Right hindlimb (tissue), 1 donor: Measurements from ENCODE around the gene ZFAND3.
"Not testable (repeated sequence)": the region's sequence is repeated elsewhere in the genome, so short reads cannot be mapped to it uniquely, and the experiment has no call there.

Source experiments
- DNase-seq: peaks from one replicate; pipeline ENCODE4 v3.0.0-alpha.2; 2018

ZFAND3 gene

DNA sequence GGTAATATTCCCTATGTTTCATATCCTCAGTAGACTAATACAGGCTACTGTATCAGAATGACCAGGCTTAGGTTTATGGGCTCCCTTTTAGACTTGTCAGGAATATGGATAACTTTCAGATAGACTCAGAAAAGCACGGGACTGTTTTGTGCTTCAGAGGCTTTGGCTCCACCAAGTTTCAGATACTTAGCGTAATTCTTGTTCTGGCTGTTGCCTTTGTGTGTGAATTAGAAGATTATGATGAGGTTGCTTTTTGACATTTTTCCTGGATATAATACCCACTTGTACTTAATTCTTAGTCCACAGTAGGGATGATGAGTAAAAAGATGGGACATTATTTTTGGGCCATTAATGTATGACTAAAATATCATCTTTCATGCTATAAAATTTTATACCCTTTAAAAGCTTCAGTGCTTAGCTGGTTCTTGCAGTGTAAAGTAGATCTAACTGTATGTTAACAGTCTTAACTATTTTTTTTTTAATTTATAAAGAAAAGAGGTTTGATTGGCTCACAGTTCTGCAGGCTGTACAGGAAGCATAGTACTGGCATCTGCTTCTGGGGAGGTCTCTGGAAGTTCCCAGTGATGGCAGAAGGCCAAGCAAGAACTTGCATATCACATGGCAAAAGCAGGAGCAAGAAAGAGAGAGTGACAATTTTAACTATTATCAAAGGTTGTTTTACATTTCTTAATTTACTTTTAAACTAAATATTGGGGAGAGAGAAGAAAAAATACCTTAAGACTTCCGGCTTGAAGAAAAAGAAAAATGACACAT, 120.7 kb downstream of the ZFAND3 start:
- peak; percentile 51 for DNase-seq

- no peak for DNase-seq
Observed at GRCh38 chr6:37941871-37942270, 122.3 kb downstream of the ZFAND3 start.

- DNase-seq: no peak
Observed at GRCh38 chr6:37942606-37943376, 123.3 kb downstream of the ZFAND3 start.

- DNase-seq: no peak
Observed at GRCh38 chr6:37943436-37944058, 124.0 kb downstream of the ZFAND3 start.

GRCh38 chr6:37946057-37946456, 126.5 kb downstream of the ZFAND3 start:
- no peak for DNase-seq

- DNase-seq: no peak
Observed at GRCh38 chr6:37947468-37947867, 127.9 kb downstream of the ZFAND3 start.

DNA sequence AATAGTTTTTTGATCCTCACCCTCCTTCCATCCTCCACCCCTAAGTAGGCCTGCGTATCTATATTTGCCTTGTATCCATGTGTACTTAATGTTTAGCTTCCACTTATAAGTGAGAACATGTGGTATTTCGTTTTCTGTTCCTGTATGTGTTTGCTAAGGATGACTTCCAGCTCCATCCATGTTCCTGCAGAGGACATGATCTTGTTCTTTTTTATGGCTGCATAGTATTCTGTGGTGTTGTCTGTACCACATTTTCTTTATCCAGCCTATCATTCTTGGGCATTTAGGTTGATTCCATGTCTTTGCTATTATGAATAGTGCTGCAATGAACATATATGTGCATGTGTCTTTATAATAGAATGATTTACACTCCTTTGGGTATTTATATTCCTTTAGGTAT, 129.1 kb downstream of the ZFAND3 start:
- not testable (repeated sequence) for DNase-seq

GRCh38 chr6:37952027-37952426, 132.5 kb downstream of the ZFAND3 start:
- DNase-seq: no peak

DNA sequence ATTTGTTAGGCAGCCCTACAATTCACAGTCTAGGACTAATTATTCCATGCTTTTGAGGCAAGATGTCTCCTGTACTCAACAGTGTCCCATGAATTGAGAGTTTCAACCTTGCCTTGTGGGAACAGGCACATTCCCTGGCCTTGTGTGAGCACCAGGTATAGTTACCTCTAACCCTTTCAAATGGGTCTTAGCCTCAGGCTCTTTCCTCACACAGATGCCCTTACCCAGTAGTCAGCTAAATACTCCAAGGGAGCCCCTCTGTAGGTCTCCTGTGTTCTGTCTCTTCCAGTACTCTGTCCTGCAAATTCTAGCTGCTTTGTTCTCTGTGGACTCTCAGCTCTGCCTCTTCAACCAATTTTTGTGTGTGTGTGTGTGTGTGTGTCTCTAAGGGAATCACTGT, 135.3 kb downstream of the ZFAND3 start:
- no peak for DNase-seq

DNA sequence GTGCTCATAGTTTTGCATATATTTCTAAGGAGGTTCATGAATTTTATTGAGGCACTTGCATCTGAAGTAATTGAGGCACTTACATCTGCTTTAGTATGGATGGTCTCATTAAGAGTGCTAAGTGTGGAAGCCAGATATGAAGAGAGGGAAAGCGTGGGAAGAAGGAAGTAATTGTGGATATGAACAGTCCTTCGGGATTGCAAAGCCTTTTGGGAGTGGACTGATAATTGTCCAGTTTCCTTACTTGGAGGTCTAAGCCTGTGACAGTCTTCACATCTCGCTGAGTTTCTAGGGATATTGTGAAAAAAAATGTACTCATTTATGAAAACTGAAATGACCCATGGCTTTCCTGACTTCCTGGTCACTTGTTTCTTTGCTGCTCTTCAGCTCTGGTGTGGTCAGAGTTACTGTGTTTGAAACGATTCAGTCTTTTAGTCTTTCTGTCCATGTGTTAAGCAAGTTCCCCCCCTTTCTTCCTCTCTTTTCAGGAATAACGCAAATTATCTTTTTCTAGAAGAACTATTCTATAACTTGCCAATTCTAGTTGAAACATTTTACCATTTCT, 137.3 kb downstream of the ZFAND3 start:
- DNase-seq: no peak

GRCh38 chr6:37959061-37959460, 139.5 kb downstream of the ZFAND3 start:
- DNase-seq: no peak

GRCh38 chr6:37960139-37960935, 140.8 kb downstream of the ZFAND3 start:
- no peak for DNase-seq

DNA sequence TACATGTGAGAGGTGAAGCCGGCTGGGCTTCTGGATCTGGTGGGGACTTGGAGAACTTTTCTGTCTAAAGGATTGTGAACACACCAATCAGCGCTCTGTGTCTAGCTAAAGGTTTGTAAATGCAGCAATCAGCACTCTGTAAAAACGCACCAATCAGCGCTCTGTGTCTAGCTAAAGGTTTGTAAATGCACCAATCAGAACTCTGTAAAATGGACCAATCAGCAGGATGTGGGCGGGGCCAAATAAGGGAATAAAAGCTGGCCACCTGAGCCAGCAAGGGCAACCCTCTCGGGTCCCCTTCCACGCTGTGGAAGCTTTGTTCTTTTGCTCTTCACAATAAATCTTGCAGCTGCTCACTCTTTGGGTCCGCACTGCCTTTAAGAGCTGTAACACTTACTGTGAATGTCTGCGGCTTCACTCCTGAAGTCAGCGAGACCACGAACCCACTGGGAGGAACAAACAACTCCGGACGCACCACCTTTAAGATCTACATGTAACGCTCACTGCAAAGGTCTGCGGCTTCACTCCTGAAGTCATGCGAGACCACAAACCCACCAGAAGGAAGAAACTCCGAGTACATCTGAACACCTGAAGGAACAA, 143.1 kb downstream of the ZFAND3 start:
- not testable (repeated sequence) for DNase-seq

DNA sequence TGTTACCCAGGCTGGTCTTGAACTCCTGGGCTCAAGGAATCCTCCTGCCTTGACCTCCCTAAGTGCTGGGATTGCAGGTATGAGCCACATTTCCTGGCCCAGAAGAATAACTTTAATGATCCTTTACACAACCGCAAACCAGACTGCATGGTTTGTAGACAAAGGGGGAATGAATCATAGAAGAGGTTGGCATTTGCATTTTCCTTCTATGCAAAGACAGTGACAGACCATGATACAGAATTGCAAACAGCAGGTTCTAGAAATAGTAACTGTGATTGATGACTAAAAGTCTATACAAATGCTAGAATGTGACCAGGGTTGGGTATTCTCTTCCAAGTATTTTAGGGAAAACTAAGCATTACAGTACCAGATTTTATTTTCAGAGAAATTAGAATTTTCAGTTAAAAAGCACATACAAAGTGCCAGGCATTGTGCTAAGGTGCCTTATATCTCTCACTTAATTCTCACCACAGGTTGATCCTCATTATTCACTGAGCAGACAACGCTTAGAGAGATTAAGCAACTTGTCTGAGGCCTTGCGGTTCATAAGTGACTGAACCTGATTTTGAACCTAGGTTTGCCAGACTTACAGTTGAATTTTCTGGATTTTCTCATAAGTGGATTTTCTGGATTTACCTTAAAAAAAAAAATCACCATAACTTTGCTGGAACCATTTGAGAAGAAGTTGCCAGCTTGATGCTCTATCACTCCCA, 146.6 kb downstream of the ZFAND3 start:
- DNase-seq: no peak

DNA sequence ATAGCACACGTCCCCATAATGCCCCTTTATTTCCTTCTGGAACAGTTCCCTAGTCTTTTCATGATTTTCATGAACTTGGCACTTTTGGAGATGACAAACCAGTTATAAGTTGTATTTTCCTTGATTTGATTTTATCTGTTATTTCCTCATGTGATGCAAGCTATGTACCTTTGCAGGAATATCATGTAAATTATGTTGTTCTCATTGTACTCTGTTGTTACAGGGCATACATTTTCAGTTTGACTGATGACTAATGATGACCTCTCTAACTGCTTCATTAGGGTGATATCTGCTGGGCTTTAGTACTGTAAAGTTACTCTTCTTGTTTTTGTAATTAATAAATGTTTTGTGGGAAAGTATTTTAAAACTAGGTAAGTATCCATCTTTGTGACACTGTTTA, 147.3 kb downstream of the ZFAND3 start:
- no peak for DNase-seq

GRCh38 chr6:37967651-37968050, 148.1 kb downstream of the ZFAND3 start:
- DNase-seq: no peak

GRCh38 chr6:37971266-37971665, 151.7 kb downstream of the ZFAND3 start:
- no peak for DNase-seq

GRCh38 chr6:37971711-37972390, 152.3 kb downstream of the ZFAND3 start:
- peak; percentile 39 for DNase-seq

GRCh38 chr6:37972994-37973757, 153.6 kb downstream of the ZFAND3 start:
- no peak for DNase-seq

DNA sequence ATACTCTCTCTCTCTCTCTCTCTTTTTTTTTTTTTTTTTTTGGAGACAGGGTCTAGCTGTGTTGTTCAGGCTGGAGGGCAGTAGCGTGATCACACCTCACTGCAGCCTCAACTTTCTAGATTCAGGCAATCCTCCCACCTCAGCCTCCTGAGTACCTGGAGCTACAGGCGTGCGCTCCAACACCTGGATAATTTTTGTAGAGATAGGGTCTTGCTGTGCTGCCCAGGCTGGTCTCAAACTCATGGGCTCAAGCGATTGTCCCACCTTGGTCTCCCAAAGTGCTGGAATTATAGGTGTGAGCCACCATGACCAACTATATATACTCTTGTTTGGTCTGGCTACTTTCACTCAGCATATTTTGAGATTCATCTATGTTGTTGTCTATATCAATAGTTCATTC, 154.9 kb downstream of the ZFAND3 start:
- DNase-seq: no peak
